Body of pancreas (tissue), 4 donors: ENCODE measurements around the gene GRAMD2A. TPM values are rescaled to one million over a fixed set of nuclear protein-coding genes. Genes with fewer than 3 reads are reported as not detected.

ENCODE experiments used
- ATAC-seq: fragments of 150-250 bp; one replicate; pipeline ENCODE4 v1.9.1; 2016
- DNase-seq, 4 donors: peaks; one replicate each; pipeline ENCODE4 v3.0.0-alpha.2; 2019
- H3K27ac ChIP-seq, 4 donors: fragments of 200-600 bp; sonication (generic); 1 replicate in 3 of 4; 2 replicates in 1 of 4; pipeline versions ENCODE4 v1.5.1 to v1.6.1; 2016 to 2019; ENCODE audit warnings: mild to moderate bottlenecking in 1 of 4, mixed read lengths in 1 of 4, moderate library complexity in 1 of 4
- H3K27me3 ChIP-seq, 2 donors: fragments of 200-600 bp; sonication (generic); one replicate each; pipeline ENCODE4 v1.6.0; 2016; ENCODE audit warnings: mild to moderate bottlenecking in 1 of 2
- H3K36me3 ChIP-seq, 2 donors: fragments of 200-600 bp; sonication (generic); replicated peaks in 1 of 2; 2 replicates each; pipeline ENCODE4 v1.5.1; 2016; ENCODE audit warnings: low read depth in 2 of 2; ENCODE audit not compliant: insufficient read depth in 1 of 2
- H3K4me1 ChIP-seq: fragments of 200-600 bp; sonication (generic); one replicate; pipeline ENCODE4 v1.6.0; 2016
- H3K4me3 ChIP-seq, 2 donors: fragments of 200-600 bp; sonication (generic); 1 replicate in 1 of 2; 2 replicates in 1 of 2; pipeline ENCODE4 v1.5.1; 2016 to 2019
- H3K9me3 ChIP-seq, 3 donors: fragments of 200-600 bp; sonication (generic); 1 replicate in 2 of 3; 2 replicates in 1 of 3; pipeline ENCODE4 v1.5.1; 2016
- CTCF ChIP-seq, 7 experiments: fragments of 450-650 bp in 4 of 7; fragments of 200-600 bp in 3 of 7; sonication (generic) in 3 of 7; IDR thresholded peaks; one replicate each; pipeline ENCODE4 v1.5.1; 2016 to 2019; ENCODE audit warnings: antibody characterized with exemption in 7 of 7
- POLR2A ChIP-seq, 3 donors: fragments of 450-650 bp; IDR thresholded peaks; one replicate each; pipeline ENCODE4 v1.6.1; 2016; ENCODE audit warnings: antibody characterized with exemption in 3 of 3, mild to moderate bottlenecking in 2 of 3
- WGBS, 2 donors: methylation state at CpG; one replicate each; pipeline ENCODE4 v1.1.5; 2017; 5-methylcytosine and 5-hydroxymethylcytosine counted together
- intact Hi-C: fragments of 100-400 bp; cut with DNase I; formaldehyde crosslinking; loops from one replicate; pipeline ENCODE4 v1.15.1; 2023
- total RNA-seq, 2 donors: library from RNA; depleted of rRNA; stranded (reverse); fragments of >200 nt; gene quantifications; one replicate each; pipeline ENCODE4 v1.1.0, GENCODE V29; 2016

Gene GRAMD2A
- total RNA-seq, 2 donors from 2014 or later: 0.26 TPM; not detected in 1

DNA sequence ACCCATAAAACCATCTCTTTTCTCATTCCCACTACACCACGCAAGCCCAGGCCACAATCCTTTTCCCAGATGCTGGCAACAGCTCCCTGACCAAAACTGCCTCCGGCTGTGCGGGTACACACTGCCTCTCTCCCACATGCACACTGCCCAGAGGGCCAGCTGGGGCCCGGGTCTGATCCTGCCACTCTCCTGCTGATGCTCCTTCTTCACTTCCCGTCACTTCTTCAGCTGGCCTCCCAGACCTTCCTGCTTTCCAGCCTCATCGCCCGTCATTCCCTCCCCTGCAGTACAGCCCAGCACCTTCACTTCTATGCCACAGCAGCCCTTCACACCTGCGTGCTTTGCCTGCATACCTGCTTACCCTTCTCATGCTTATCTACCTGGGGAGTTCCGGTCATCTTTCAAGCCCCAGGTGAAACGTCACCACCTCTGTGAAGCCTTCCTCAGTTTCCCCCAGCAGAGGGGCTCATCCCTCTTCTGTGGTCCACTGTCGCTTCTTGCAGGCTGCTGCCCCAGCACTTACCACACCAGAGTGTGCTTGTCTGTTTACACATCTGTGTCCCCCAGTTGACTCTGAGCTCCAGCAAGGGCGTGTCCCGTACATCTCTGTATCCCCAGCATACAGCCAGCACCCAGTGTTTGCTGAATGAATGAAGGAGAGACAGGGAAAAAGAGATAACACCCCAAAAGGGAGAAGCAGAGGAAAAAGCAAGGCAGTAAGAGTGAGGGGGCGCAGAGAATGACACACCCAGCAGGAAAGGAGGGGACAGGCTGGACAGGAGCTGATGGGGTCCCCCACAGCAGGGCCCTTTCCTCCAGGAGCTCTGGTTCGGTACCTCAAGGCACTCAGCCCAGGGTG, 22.2 kb downstream of the GRAMD2A start:
- TF ChIP-seq CTCF (IDR thresholded peaks at IDR 0.05): no peak
- TF ChIP-seq POLR2A (IDR thresholded peaks at IDR 0.05): no peak
- Histone ChIP-seq H3K27me3 (peaks cover 0 to 4% of the 10 kb centered on the region in 2 donors), H3K9me3 (no peaks in the 10 kb centered on the region), H3K36me3 (no peaks in the 10 kb centered on the region), H3K4me1 (no peaks in the 10 kb centered on the region), H3K4me3 (no peak overlapping the region), H3K27ac (no peak overlapping the region)
- no peak for ATAC-seq
- WGBS, 2 donors: 62 to 66% methylated on average over 15 of the region's 15 CpGs
- no peak for DNase-seq
- intact Hi-C loops: no loop called here

DNA sequence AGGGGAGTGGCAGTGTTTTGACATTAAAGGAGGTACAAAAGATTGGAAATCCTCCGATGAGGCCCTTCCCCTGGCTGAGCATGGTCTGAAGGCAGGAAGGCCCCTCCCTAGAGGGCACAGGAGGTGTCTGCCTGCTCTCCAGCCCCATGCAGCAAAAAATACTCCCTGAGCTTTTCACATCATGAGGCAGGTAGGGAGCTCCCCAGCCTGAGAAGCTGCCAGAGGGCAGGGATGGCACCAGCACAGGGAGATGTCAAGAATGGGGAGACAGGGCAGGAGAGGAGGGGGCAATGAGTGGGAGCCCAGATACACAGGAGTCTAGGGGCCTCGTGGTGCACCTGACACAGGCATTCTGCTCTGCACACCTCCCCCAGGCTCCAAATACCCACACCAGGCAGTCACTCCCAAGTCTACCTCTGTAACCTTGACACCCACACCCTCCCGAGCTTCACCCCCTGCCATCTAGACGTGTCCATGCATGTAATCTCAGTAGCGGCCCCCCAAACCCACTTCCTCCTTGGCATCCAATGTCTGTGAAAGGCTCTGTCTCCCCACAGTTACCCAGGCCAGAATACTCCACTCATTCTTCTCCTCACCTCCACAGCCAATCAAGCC, 22.9 kb downstream of the GRAMD2A start:
- TF ChIP-seq POLR2A (IDR thresholded peaks at IDR 0.05) (no peak), CTCF (IDR thresholded peaks at IDR 0.05) (no peak)
- 35 to 46% methylated on average over 5 of the region's 5 CpGs for WGBS, 2 donors
- H3K9me3 ChIP-seq: no peaks in the 10 kb centered on the region

DNA sequence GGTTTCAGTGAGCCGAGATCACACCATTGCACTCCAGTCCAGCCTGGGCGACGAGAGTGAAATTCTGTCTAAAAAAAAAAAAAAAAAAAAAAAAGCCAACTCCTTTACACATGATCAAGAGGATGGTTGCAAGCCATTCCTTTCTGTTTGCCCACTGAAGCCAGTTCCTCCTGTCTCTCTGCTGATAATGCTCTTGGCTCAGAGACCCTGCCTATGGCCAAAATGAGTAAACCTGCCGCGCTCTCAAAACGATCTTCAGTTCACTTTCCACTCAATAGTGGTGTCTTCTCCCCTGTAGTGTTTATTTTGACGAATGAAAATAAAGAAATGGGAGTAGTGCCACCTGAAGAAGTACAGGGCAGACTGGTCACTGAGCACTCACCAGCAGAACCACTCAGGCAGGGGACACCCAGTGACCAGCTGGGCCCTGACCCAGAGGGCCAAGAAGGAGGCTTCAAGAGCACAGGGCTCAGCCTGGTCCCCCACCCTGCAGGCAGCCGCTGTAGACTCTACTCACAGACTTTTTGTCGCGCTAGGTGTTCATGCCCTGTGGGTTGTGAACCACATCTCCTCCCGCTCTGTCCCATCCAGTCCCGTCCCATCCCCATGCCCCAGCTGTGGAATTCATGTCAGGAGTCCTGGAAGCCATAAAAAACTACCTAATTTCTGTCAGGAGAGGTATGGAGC, 23.6 kb downstream of the GRAMD2A start:
- no peak for ATAC-seq
- TF ChIP-seq CTCF (IDR thresholded peaks at IDR 0.05): no peak
- TF ChIP-seq POLR2A (IDR thresholded peaks at IDR 0.05): no peak
- intact Hi-C loops: no loop called here
- peaks cover 0 to 4% of the 10 kb centered on the region in 2 donors for H3K27me3 ChIP-seq
- whole genome bisulfite sequencing, 2 donors: 86 to 87% methylated on average over 12 of the region's 12 CpGs
- no peaks in the 10 kb centered on the region for H3K4me1 ChIP-seq
- H3K4me3 ChIP-seq: no peak overlapping the region
- H3K36me3 ChIP-seq: no peaks in the 10 kb centered on the region
- DNase-seq: no peak
- H3K27ac ChIP-seq: no peak overlapping the region
- no peaks in the 10 kb centered on the region for H3K9me3 ChIP-seq

More for the DNA sequence above, 22.9 kb downstream of the GRAMD2A start:
- Histone ChIP-seq H3K27ac (no peak overlapping the region), H3K27me3 (peaks cover 0 to 4% of the 10 kb centered on the region in 2 donors), H3K4me1 (no peaks in the 10 kb centered on the region), H3K36me3 (no peaks in the 10 kb centered on the region), H3K4me3 (no peak overlapping the region)
- intact Hi-C loops: no loop called here
- DNase-seq (no peak), ATAC-seq (no peak)

- Histone ChIP-seq H3K36me3 (no peaks in the 10 kb centered on the region), H3K4me3 (no peak overlapping the region), H3K27me3 (peaks cover 0 to 4% of the 10 kb centered on the region in 2 donors), H3K27ac (no peak overlapping the region), H3K9me3 (no peaks in the 10 kb centered on the region), H3K4me1 (no peaks in the 10 kb centered on the region)
- no peak for DNase-seq
- whole genome bisulfite sequencing, 2 donors: 74 to 87% methylated on average over 5 to 6 of the region's 6 CpGs
- TF ChIP-seq CTCF (IDR thresholded peaks at IDR 0.05) (no peak), POLR2A (IDR thresholded peaks at IDR 0.05) (no peak)
- no peak for ATAC-seq
- intact Hi-C loops: no loop called here
These were observed 24.2 kb downstream of the GRAMD2A start for GRCh38 chr15:72173401-72173800.
